Liver (tissue), 9 donors: ENCODE data around the gene TENM3. TPM values are rescaled to one million over a fixed set of nuclear protein-coding genes. Genes with fewer than 3 reads are reported as not detected.

ENCODE experiments used
- DNase-seq: peaks from one replicate; pipeline ENCODE4 v3.0.0-alpha.2; 2017; ENCODE audit warnings: low spot score
- H3K27ac ChIP-seq, 2 donors: one replicate each; pipeline ENCODE4 v1.7.0; 2013; ENCODE audit warnings: inconsistent platforms in 2 of 2, low read length in 2 of 2, control low read depth in 1 of 2, low read depth in 1 of 2, mild to moderate bottlenecking in 1 of 2
- H3K27me3 ChIP-seq, 4 donors: one replicate each; pipeline versions ENCODE4 v1.6.1 to v1.7.0; 2013; ENCODE audit warnings: low read length in 3 of 4, inconsistent platforms in 1 of 4, mild to moderate bottlenecking in 1 of 4, moderate library complexity in 1 of 4; ENCODE audit not compliant: control insufficient read depth in 4 of 4, insufficient read depth in 4 of 4
- H3K36me3 ChIP-seq, 4 donors: one replicate each; pipeline versions ENCODE4 v1.6.1 to v1.7.0; 2013; ENCODE audit warnings: low read length in 3 of 4, mild to moderate bottlenecking in 3 of 4, low read depth in 1 of 4, moderate library complexity in 1 of 4; ENCODE audit not compliant: control insufficient read depth in 4 of 4, insufficient read depth in 3 of 4
- H3K4me1 ChIP-seq, 4 donors: one replicate each; pipeline versions ENCODE4 v1.6.1 to v1.7.0; 2013; ENCODE audit warnings: low read length in 3 of 4, mild to moderate bottlenecking in 3 of 4, moderate library complexity in 1 of 4; ENCODE audit not compliant: control insufficient read depth in 4 of 4, insufficient read depth in 4 of 4
- H3K4me3 ChIP-seq, 3 donors: one replicate each; pipeline versions ENCODE4 v1.6.1 to v1.7.0; 2013; ENCODE audit warnings: low read length in 3 of 3, control low read depth in 1 of 3, low read depth in 1 of 3, mild to moderate bottlenecking in 1 of 3
- H3K9ac ChIP-seq, 2 donors: one replicate each; pipeline ENCODE4 v1.7.0; 2013; ENCODE audit warnings: low read length in 2 of 2, mild to moderate bottlenecking in 2 of 2, moderate library complexity in 2 of 2, control low read depth in 1 of 2, low read depth in 1 of 2
- H3K9me3 ChIP-seq, 4 donors: one replicate each; pipeline versions ENCODE4 v1.6.1 to v1.7.0; 2013; ENCODE audit warnings: low read length in 3 of 4; ENCODE audit not compliant: control insufficient read depth in 4 of 4
- ATF3 ChIP-seq: IDR thresholded peaks from 2 replicates; pipeline ENCODE4 v1.6.1; 2016; ENCODE audit warnings: antibody characterized with exemption
- CTCF ChIP-seq: fragments of 150-350 bp; IDR thresholded peaks from 2 replicates; pipeline ENCODE4 v1.5.1; 2017; ENCODE audit warnings: improper control_type of control experiment, low read depth, low read length; ENCODE audit not compliant: missing input control
- EGR1 ChIP-seq, 2 donors: IDR thresholded peaks; 2 replicates each; pipeline ENCODE4 v1.6.1; 2016 to 2018; ENCODE audit warnings: antibody characterized with exemption in 2 of 2, low read depth in 2 of 2
- FOXA1 ChIP-seq: IDR thresholded peaks from 2 replicates; pipeline ENCODE4 v1.6.1; 2016; ENCODE audit warnings: antibody characterized with exemption
- FOXA2 ChIP-seq: IDR thresholded peaks from 2 replicates; pipeline ENCODE4 v1.6.1; 2016; ENCODE audit warnings: antibody characterized with exemption
- GABPA ChIP-seq, 2 donors: IDR thresholded peaks in 1 of 2; conservative IDR thresholded peaks in 1 of 2; 2 replicates each; pipeline ENCODE4 v1.6.1; 2016; ENCODE audit warnings: antibody characterized with exemption in 2 of 2, mild to moderate bottlenecking in 1 of 2, moderate library complexity in 1 of 2
- HNF4A ChIP-seq, 2 donors: conservative IDR thresholded peaks; 2 replicates each; pipeline ENCODE4 v1.6.1; 2016; ENCODE audit warnings: antibody characterized with exemption in 2 of 2, mild to moderate bottlenecking in 2 of 2
- HNF4G ChIP-seq: IDR thresholded peaks from 2 replicates; pipeline ENCODE4 v1.6.1; 2016; ENCODE audit warnings: antibody characterized with exemption
- JUND ChIP-seq, 2 donors: IDR thresholded peaks; 2 replicates each; pipeline ENCODE4 v1.6.1; 2016; ENCODE audit warnings: antibody characterized with exemption in 2 of 2
- MAX ChIP-seq: IDR thresholded peaks from 2 replicates; pipeline ENCODE4 v1.6.1; 2016; ENCODE audit warnings: antibody characterized with exemption
- NR2F2 ChIP-seq: IDR thresholded peaks from 2 replicates; pipeline ENCODE4 v1.6.1; 2016; ENCODE audit warnings: antibody characterized with exemption
- RAD21 ChIP-seq, 2 donors: IDR thresholded peaks; 2 replicates each; pipeline ENCODE4 v1.6.1; 2016; ENCODE audit warnings: antibody characterized with exemption in 2 of 2, mild to moderate bottlenecking in 2 of 2
- REST ChIP-seq: IDR thresholded peaks from 2 replicates; pipeline ENCODE4 v1.6.1; 2016; ENCODE audit warnings: antibody characterized with exemption, mild to moderate bottlenecking
- RXRA ChIP-seq, 2 donors: IDR thresholded peaks; 2 replicates each; pipeline ENCODE4 v1.6.1; 2017 to 2018; ENCODE audit warnings: antibody characterized with exemption in 2 of 2, mild to moderate bottlenecking in 1 of 2
- SP1 ChIP-seq: IDR thresholded peaks from 2 replicates; pipeline ENCODE4 v1.6.1; 2018; ENCODE audit warnings: antibody characterized with exemption, mild to moderate bottlenecking
- TAF1 ChIP-seq: conservative IDR thresholded peaks from 2 replicates; pipeline ENCODE4 v1.6.1; 2016; ENCODE audit warnings: antibody characterized with exemption, mild to moderate bottlenecking
- YY1 ChIP-seq: IDR thresholded peaks from 2 replicates; pipeline ENCODE4 v1.6.1; 2016; ENCODE audit warnings: antibody characterized with exemption, mild to moderate bottlenecking
- ZBTB33 ChIP-seq: IDR thresholded peaks from 2 replicates; pipeline ENCODE4 v1.6.1; 2016; ENCODE audit warnings: antibody characterized with exemption
- WGBS: extraction: QIAGEN DNeasy Blood & Tissue Kit; methylation state at CpG from one replicate; pipeline ENCODE4 v1.1.7; 2013; 5-methylcytosine and 5-hydroxymethylcytosine counted together
- polyA plus RNA-seq, 2 donors: library from polyadenylated mRNA; stranded (reverse) in 1 of 2; unstranded in 1 of 2; fragments of 200-250 nt in 1 of 2; fragments of >200 nt in 1 of 2; fragmentation: Nextera tagmentation in 1 of 2; extraction: Ambion mirVana in 1 of 2; gene quantifications; one replicate each; pipeline versions ENCODE4 v1.2.1 to v1.2.3, GENCODE V29; 2013 to 2015
- total RNA-seq, 2 donors: library from RNA; depleted of rRNA; stranded (reverse); fragments of >200 nt; gene quantifications; one replicate each; pipeline ENCODE4 v1.2.3, GENCODE V29; 2014
- donor health status: healthy.
- donor health status: healthy.
- donor health status: healthy.
- donor health status: healthy.
- donor health status: healthy.

TENM3 gene
- total and polyA plus RNA-seq, 4 donors: 0.32 to 16.8 (median 0.70) TPM

GRCh38 chr4:182627996-182628395 lies 384.8 kb downstream of the TENM3 start:
- Histone ChIP-seq H3K9ac (no peak overlapping the region), H3K27me3 (no peaks in the 10 kb centered on the region), H3K27ac (no peak overlapping the region), H3K4me3 (no peak overlapping the region), H3K4me1 (no peaks in the 10 kb centered on the region), H3K36me3 (no peaks in the 10 kb centered on the region), H3K9me3 (no peaks in the 10 kb centered on the region)
- TF ChIP-seq RAD21 (IDR thresholded peaks at IDR 0.05) (no peak), NR2F2 (no peak), JUND (IDR thresholded peaks at IDR 0.05) (no peak), ZBTB33 (no peak), ATF3 (no peak), EGR1 (IDR thresholded peaks at IDR 0.05; ENCODE audit: low read depth in 2 of 2) (no peak), FOXA1 (no peak), SP1 (no peak), GABPA (IDR thresholded peaks at IDR 0.05 in 1 of 2, conservative IDR thresholded peaks at IDR 0.05 in 1 of 2) (no peak), HNF4G (no peak), REST (no peak), FOXA2 (no peak), YY1 (no peak), HNF4A (conservative IDR thresholded peaks at IDR 0.05) (no peak), CTCF (no peak), MAX (no peak), TAF1 (no peak), RXRA (IDR thresholded peaks at IDR 0.05) (no peak)
- WGBS: 87% methylated on average over 6 of the region's 6 CpGs
- DNase-seq: no peak
